ENCODE data around the gene PCDHA10.
"Not testable (repeated sequence)": the region's sequence is repeated elsewhere in the genome, so short reads cannot be mapped to it uniquely, and the experiment has no call there.

PCDHA10 gene

DNA sequence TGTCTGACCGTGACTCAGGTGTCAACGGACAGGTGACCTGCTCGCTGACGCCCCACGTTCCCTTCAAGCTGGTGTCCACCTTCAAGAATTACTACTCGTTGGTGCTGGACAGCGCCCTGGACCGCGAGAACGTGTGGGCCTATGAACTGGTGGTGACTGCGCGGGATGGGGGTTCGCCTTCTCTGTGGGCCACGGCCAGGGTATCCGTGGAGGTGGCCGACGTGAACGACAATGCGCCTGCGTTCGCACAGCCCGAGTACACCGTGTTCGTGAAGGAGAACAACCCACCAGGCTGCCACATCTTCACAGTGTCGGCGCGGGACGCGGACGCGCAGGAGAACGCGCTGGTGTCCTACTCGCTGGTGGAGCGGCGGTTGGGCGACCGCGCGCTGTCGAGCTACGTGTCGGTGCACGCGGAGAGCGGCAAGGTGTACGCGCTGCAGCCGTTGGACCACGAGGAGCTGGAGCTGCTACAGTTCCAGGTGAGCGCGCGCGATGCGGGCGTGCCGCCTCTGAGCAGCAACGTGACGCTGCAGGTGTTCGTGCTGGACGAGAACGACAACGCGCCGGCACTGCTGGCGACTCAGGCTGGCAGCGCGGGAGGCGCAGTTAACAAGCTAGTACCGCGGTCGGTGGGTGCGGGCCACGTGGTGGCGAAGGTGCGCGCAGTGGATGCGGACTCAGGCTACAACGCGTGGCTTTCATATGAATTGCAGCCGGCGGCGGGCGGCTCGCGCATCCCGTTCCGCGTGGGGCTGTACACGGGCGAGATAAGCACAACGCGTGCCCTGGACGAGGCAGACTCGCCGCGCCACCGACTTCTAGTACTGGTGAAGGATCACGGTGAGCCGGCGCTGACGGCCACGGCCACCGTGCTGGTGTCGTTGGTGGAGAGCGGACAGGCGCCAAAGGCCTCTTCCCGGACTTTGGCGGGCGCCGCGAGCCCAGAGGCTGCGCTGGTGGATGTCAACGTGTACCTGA is 14.8 kb downstream of the PCDHA10 start:
- FAIRE-seq (no peak), DNase-seq (ENCODE audit: insufficient read length, low spot score) (no peak)
- TF ChIP-seq TAF1 (IDR thresholded peaks at IDR 0.05; ENCODE audit: low read depth, low read length): no peak
- no peak for TF ChIP-seq PAX5 (IDR thresholded peaks at IDR 0.05; ENCODE audit: insufficient read depth, low read length, severe bottlenecking)
- TF ChIP-seq POLR2AphosphoS5 (IDR thresholded peaks at IDR 0.05; ENCODE audit: low read depth, low read length): no peak
- no peak for TF ChIP-seq POU2F2 (IDR thresholded peaks at IDR 0.05; ENCODE audit: low read depth, low read length)
- no peak for TF ChIP-seq SPI1 (IDR thresholded peaks at IDR 0.05; ENCODE audit: low read depth, low read length)
- no peak for TF ChIP-seq POLR2A (IDR thresholded peaks at IDR 0.05; ENCODE audit: low read depth, low read length)

DNA sequence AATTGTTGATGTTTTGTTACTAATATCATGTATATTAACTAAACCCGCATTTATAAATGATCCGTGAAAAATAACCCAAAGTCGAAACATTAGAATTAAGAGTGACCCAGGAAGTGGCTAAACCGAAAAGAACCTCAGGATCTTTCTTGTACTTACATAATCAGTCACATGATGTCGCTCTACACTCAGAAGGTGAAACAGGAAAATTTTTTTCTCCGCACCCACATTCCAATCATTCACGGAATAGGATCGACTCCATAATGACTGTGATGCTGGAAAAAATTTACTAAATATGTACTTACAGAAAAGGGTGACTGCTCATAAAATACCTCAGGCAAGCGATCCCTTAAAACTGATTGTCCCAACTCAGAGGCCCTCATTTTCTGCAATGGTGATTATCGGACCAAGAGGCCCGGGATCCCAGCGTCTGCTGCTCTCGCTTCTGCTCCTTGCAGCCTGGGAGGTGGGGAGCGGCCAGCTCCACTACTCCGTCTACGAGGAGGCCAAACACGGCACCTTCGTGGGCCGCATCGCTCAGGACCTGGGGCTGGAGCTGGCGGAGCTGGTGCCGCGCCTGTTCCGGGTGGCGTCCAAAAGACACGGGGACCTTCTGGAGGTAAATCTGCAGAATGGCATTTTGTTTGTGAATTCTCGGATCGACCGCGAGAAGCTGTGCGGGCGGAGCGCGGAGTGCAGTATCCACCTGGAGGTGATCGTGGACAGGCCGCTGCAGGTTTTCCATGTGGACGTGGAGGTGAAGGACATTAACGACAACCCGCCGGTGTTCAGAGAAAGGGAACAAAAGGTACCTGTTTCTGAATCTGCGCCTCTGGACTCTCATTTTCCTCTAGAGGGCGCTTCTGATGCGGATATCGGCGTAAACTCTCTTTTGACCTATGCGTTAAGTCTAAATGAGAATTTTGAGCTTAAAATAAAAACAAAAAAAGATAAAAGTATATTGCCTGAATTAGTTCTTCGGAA is 19.7 kb downstream of the PCDHA10 start, which contains the start of gene PCDHA12:
PCDHA12 (plus strand) TSS at position 224 of the 981 bp plus-strand sequence; CDS start at position 389, 165 bp downstream.
- TF ChIP-seq POLR2A (IDR thresholded peaks at IDR 0.05; ENCODE audit: low read depth, low read length) (no peak), TAF1 (IDR thresholded peaks at IDR 0.05; ENCODE audit: low read depth, low read length) (no peak), POLR2AphosphoS5 (IDR thresholded peaks at IDR 0.05; ENCODE audit: low read depth, low read length) (no peak), SPI1 (IDR thresholded peaks at IDR 0.05; ENCODE audit: low read depth, low read length) (no peak), POU2F2 (IDR thresholded peaks at IDR 0.05; ENCODE audit: low read depth, low read length) (no peak), PAX5 (IDR thresholded peaks at IDR 0.05; ENCODE audit: insufficient read depth, low read length, severe bottlenecking) (no peak)
- no peak for DNase-seq (ENCODE audit: insufficient read length, low spot score)
- FAIRE-seq: no peak

DNA sequence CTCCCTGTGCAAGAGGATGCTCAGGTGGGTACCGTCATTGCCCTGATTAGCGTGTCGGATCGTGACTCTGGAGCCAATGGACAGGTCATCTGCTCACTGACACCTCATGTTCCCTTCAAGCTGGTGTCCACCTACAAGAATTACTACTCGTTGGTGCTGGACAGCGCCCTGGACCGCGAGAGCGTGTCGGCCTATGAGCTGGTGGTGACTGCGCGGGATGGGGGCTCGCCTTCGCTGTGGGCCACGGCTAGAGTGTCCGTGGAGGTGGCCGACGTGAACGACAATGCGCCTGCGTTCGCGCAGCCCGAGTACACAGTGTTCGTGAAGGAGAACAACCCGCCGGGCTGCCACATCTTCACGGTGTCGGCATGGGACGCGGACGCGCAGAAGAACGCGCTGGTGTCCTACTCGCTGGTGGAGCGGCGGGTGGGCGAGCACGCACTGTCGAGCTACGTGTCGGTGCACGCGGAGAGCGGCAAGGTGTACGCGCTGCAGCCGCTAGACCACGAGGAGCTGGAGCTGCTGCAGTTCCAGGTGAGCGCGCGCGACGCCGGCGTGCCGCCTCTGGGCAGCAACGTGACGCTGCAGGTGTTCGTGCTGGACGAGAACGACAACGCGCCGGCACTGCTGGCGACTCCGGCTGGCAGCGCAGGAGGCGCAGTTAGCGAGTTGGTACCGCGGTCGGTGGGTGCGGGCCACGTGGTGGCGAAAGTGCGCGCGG is 21.0 kb downstream of the PCDHA10 start:
- not testable (repeated sequence) for FAIRE-seq; DNase-seq (ENCODE audit: insufficient read length, low spot score)

DNA sequence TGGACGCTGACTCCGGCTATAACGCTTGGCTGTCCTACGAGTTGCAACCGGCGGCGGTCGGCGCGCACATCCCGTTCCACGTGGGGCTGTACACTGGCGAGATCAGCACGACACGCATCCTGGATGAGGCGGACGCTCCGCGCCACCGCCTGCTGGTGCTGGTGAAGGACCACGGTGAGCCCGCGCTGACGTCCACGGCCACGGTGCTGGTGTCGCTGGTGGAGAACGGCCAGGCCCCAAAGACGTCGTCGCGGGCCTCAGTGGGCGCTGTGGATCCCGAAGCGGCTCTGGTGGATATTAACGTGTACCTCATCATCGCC is 21.5 kb downstream of the PCDHA10 start:
- DNase-seq (ENCODE audit: insufficient read length, low spot score) (no peak), FAIRE-seq (no peak)
- no peak for TF ChIP-seq POU2F2 (IDR thresholded peaks at IDR 0.05; ENCODE audit: low read depth, low read length)
- TF ChIP-seq SPI1 (IDR thresholded peaks at IDR 0.05; ENCODE audit: low read depth, low read length): no peak
- TF ChIP-seq POLR2AphosphoS5 (IDR thresholded peaks at IDR 0.05; ENCODE audit: low read depth, low read length): no peak
- TF ChIP-seq TAF1 (IDR thresholded peaks at IDR 0.05; ENCODE audit: low read depth, low read length): no peak
- TF ChIP-seq PAX5 (IDR thresholded peaks at IDR 0.05; ENCODE audit: insufficient read depth, low read length, severe bottlenecking): no peak
- TF ChIP-seq POLR2A (IDR thresholded peaks at IDR 0.05; ENCODE audit: low read depth, low read length): no peak

DNA sequence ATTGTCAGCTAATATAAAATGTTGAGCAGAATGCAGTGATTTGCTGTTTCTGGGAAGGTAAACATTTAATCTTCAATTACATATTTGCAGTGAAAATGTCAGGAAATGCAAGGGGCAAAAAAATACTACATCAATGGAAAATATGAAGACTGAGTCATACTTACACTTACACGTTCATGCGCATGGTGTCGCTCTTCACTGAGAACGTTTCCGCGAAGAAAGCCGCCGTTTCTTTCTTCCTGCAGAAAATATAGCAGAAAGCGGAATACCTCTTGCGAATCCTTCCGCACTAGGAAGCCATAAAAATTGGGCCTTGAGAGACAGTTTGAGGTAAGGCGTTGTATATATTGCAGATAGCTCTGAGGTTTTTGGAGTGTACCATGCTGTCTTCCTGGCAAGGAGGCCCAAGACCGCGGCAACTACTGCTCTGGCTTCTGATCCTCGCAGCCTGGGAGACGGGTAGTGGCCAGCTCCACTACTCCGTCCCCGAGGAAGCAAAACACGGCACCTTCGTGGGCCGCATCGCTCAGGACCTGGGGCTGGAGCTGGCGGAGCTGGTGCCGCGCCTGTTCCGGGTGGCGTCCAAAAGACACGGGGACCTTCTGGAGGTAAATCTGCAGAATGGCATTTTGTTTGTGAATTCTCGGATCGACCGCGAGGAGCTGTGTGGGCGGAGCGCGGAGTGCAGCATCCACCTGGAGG is 26.3 kb downstream of the PCDHA10 start, which contains the start of gene PCDHA13:
PCDHA13 (plus strand) TSS at position 236 of the 702 bp plus-strand sequence; CDS start at position 381, 145 bp downstream.
- no peak for FAIRE-seq
- no peak for DNase-seq (ENCODE audit: insufficient read length, low spot score)
- TF ChIP-seq POLR2A (IDR thresholded peaks at IDR 0.05; ENCODE audit: low read depth, low read length): no peak
- TF ChIP-seq POLR2AphosphoS5 (IDR thresholded peaks at IDR 0.05; ENCODE audit: low read depth, low read length): no peak
- TF ChIP-seq SPI1 (IDR thresholded peaks at IDR 0.05; ENCODE audit: low read depth, low read length): no peak
- no peak for TF ChIP-seq TAF1 (IDR thresholded peaks at IDR 0.05; ENCODE audit: low read depth, low read length)
- no peak for TF ChIP-seq POU2F2 (IDR thresholded peaks at IDR 0.05; ENCODE audit: low read depth, low read length)
- no peak for TF ChIP-seq PAX5 (IDR thresholded peaks at IDR 0.05; ENCODE audit: insufficient read depth, low read length, severe bottlenecking)

DNA sequence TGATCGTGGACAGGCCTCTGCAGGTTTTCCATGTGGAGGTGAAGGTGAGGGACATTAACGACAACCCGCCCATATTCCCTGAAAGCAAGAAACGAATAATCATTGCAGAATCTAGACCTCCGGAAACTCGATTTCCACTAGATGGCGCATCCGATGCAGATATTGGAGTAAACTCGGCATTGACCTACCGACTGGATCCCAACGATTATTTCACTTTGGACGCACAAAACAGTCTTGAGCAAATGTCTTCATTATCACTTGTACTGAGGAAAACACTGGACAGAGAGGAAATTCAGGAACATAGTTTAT is 26.8 kb downstream of the PCDHA10 start:
- FAIRE-seq (no peak), DNase-seq (ENCODE audit: insufficient read length, low spot score) (no peak)
- TF ChIP-seq PAX5 (IDR thresholded peaks at IDR 0.05; ENCODE audit: insufficient read depth, low read length, severe bottlenecking) (no peak), POLR2AphosphoS5 (IDR thresholded peaks at IDR 0.05; ENCODE audit: low read depth, low read length) (no peak), POLR2A (IDR thresholded peaks at IDR 0.05; ENCODE audit: low read depth, low read length) (no peak), POU2F2 (IDR thresholded peaks at IDR 0.05; ENCODE audit: low read depth, low read length) (no peak), TAF1 (IDR thresholded peaks at IDR 0.05; ENCODE audit: low read depth, low read length) (no peak), SPI1 (IDR thresholded peaks at IDR 0.05; ENCODE audit: low read depth, low read length) (no peak)

DNA sequence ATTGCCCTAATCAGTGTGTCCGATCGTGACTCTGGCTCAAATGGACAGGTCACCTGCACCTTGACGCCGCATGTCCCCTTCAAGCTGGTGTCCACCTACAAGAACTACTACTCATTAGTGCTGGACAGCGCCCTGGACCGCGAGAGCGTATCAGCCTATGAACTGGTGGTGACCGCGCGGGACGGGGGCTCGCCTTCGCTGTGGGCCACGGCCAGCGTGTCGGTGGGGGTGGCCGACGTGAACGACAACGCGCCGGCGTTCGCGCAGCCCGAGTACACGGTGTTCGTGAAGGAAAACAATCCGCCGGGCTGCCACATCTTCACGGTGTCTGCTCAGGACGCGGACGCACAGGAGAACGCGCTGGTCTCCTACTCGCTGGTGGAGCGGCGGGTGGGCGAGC is 27.7 kb downstream of the PCDHA10 start:
- no peak for FAIRE-seq
- TF ChIP-seq POU2F2 (IDR thresholded peaks at IDR 0.05; ENCODE audit: low read depth, low read length) (no peak), SPI1 (IDR thresholded peaks at IDR 0.05; ENCODE audit: low read depth, low read length) (no peak), POLR2AphosphoS5 (IDR thresholded peaks at IDR 0.05; ENCODE audit: low read depth, low read length) (no peak), POLR2A (IDR thresholded peaks at IDR 0.05; ENCODE audit: low read depth, low read length) (no peak), PAX5 (IDR thresholded peaks at IDR 0.05; ENCODE audit: insufficient read depth, low read length, severe bottlenecking) (no peak), TAF1 (IDR thresholded peaks at IDR 0.05; ENCODE audit: low read depth, low read length) (no peak)
- DNase-seq (ENCODE audit: insufficient read length, low spot score): no peak

DNA sequence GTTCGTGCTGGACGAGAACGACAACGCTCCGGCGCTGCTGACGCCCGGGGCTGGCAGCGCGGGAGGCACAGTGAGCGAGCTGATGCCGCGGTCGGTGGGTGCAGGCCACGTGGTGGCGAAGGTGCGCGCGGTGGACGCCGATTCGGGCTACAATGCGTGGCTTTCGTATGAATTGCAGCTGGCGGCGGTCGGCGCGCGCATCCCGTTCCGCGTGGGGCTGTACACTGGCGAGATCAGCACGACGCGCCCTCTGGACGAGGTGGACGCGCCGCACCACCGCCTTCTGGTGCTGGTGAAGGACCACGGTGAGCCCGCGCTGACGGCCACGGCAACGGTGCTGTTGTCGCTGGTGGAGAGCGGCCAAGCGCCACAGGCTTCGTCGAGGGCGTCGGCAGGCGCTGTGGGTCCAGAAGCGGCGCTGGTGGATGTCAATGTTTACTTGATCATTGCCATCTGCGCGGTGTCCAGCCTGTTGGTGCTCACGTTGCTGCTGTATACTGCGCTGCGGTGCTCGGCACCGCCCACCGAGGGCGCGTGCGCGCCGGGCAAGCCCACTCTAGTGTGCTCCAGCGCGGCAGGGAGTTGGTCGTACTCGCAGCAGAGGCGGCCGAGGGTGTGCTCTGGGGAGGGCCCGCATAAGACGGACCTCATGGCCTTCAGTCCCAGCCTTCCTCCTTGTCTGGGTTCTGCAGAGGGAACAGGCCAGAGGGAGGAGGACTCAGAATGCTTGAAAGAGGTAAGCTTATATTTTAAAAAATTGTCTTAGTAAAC is 28.4 kb downstream of the PCDHA10 start:
- TF ChIP-seq POLR2A (IDR thresholded peaks at IDR 0.05; ENCODE audit: low read depth, low read length) (no peak), POU2F2 (IDR thresholded peaks at IDR 0.05; ENCODE audit: low read depth, low read length) (no peak), TAF1 (IDR thresholded peaks at IDR 0.05; ENCODE audit: low read depth, low read length) (no peak), PAX5 (IDR thresholded peaks at IDR 0.05; ENCODE audit: insufficient read depth, low read length, severe bottlenecking) (no peak), POLR2AphosphoS5 (IDR thresholded peaks at IDR 0.05; ENCODE audit: low read depth, low read length) (no peak), SPI1 (IDR thresholded peaks at IDR 0.05; ENCODE audit: low read depth, low read length) (no peak)
- no peak for FAIRE-seq
- no peak for DNase-seq (ENCODE audit: insufficient read length, low spot score)
